GM19395 (cell line): ENCODE data around the gene DSC3.
"Not testable (repeated sequence)": the region's sequence is repeated elsewhere in the genome, so short reads cannot be mapped to it uniquely, and the experiment has no call there.

Experiments
- ATAC-seq: cut with Tn5 transposase; IDR thresholded peaks from one replicate; pipeline ENCODE4 v1.9.1; 2021; ENCODE audit warnings: mild to moderate bottlenecking, moderate library complexity; ENCODE audit not compliant: unreplicated experiment

DSC3 gene

DNA sequence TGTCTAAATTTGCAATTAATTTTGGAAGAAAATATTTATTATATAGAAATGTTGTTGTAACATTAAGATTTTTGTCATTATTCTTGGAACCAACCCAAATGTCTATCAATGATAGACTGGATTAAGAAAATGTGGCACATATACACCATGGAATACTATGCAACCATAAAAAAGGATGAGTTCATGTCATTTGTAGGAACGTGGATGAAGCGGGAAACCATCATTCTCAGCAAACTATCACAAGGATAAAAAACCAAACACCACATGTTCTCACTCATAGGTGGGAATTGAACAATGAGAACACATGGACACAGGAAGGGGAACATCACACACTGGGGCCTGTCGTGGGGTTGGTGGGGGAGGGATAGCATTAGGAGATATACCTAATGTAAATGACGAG lies 64.5 kb downstream of the DSC3 start:
- ATAC-seq = not testable (repeated sequence)

DNA sequence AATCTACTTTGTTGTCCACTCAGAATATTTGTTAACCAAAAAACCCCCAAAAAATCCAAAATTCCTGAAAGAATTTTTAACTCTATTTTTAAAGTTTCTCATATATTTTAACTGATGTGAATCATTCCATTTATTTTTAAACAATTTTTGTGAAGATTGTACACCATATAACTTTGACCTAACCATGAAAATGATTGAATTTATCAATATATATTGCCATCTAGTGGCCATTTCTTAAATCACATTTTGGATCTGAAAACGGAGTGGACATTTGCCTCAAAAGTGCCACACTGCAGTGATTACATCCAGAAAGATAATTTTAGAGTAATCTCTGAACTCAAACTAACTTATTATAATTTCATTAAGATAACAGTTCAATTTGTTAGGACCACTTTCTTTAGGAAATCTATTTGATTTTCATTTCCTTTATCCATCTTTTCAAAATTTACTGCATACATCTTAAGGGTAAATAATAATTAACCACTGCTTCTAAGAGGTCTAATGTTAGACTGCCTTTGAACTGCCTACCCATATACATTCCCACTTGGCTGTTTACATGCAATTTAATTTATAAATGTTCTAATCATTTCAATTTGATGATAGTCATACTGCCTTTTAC lies 71.1 kb downstream of the DSC3 start:
- ATAC-seq = peak; percentile 90

DNA sequence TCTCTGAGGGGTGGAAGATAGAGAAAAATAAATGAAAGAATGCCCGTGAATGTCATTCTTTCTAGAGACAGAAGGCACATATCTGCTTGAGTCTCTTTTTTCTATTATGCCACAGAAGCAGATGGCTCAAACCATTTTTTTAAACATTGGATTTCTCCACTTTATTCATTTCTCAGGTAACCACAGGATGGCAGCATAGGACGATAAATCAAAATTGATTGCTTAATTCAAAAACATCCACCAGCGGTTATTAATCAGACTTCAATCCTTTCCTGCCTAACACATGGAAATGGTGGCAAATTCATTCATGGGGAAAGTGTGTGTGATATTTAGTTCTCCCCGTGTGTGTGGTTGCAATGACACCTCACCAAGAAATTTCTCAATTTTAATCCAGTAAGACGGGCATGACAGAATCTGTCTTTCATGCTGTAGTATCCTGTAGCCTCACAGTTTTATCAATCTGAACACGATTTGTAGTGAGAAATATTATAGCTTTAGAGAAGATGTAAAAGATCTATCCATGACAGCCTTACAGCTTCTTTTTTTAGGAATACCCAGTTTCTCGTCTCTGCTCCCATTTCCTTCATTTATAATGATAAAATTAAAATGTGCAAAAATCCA lies 72.2 kb downstream of the DSC3 start:
- ATAC-seq = no peak

DNA sequence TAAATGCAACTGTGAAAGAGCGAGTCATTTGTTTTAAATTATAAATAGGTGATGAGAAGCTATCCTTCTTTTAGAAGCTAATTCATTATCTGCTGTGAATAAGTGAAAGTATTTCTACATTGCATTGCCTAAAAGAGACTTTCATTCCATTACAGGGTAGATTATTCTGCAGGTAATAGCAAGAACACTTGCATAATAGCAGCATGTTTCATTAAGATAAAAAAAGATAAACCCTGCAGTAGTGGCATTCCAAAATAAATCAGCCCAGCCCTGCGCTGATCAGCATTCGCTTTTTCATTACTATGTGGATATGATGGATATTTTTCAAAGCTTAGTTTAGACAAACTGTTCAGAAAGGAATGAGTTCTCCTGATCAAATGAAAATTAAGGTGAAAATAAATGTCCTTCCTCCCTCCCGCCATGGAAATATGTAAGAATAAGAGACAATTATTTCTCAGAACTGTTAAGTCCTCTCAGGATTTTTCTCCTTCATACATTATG lies 72.8 kb downstream of the DSC3 start:
- no peak for ATAC-seq

DNA sequence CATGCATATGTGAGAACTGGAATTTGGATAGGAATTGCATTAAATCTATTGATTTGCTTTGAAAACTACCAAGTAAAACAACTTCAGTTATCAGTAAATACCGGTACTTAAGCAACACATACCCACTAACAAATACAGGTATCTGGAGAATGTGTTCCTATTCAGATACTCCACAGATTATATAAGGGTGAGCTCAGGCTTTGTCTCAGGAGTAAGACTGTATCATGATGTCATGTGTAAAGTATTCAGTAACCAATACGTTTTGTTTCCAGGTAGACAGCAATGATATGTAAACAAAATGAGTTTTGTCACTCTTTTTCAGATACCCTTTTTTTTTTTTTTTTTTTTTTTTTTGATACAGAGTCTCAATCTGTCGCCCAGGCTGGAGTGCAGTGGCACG lies 74.8 kb downstream of the DSC3 start:
- ATAC-seq = no peak

DNA sequence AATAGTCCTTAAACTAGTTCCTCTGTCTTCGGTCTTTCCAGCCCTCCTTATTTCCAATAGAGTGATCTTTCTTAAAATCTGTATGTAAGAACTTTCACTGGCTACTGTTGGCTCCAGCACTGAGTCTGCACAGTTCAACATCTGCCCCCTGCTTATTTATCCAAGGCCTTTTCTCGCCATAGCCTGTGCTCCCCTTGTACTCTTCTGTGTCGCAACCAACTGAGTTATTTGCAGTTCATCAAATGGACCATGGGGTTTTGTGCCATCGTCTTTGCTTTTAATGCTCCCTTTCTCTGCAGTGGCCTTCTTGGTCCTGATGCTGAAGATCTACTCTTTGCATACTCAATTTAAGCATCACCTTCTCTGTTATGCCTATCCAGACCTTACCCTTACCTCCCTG lies 77.3 kb downstream of the DSC3 start:
- no peak for ATAC-seq

DNA sequence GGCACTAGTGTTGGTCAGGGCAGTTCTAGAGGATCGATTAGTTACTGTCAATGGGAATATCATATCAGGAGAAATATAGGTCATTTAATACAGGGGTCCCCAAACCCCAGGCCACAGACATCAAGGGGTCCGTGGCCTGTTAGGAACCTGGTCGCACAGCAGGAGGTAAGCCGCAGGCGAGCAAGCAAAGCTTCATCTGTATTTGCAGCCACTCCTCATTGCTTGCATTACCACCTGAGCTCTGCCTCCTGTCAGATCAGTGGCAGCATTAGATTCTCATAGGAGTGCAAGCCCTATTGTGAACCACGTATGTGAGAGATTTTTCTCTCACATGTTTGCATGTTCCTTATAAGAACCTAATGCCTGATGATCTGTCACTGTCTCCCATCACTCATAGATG lies 81.9 kb downstream of the DSC3 start:
- no peak for ATAC-seq

DNA sequence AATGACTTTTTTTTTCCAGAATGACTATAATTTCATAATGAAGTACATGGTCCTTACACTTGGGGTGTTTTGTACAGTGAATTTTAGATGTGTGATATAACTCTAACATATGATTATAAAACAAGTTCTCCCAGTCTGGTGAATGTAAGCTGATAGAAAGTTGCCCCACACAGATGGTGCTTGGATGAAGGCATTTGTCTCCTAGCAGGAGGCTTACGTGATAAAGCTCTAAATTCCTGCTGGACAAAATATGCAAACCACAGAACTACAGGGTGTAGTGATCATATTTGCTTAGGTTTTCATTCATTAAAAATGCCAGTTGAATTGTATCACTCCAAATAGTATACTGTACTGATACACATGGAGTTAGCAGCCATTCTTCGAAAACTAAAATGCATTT lies 85.5 kb downstream of the DSC3 start:
- no peak for ATAC-seq

DNA sequence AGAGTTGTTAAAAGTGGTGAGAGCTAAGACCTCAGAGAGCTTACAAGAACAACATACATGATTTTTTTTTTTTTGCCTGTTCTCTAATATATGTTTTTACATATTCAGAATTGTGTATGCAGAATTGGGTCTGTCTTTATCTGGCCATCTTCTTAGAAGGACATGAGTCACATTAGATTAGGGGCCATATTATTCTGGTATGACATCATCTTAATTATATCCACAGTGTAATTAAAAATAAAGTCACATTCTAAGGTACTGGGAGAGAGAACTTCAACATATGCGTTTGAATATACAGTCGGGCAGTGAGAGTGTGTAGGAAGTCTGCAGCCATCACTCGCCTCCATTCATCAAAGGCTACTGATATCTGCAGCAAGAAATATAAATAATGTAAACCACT lies 88.3 kb downstream of the DSC3 start:
- no peak for ATAC-seq

DNA sequence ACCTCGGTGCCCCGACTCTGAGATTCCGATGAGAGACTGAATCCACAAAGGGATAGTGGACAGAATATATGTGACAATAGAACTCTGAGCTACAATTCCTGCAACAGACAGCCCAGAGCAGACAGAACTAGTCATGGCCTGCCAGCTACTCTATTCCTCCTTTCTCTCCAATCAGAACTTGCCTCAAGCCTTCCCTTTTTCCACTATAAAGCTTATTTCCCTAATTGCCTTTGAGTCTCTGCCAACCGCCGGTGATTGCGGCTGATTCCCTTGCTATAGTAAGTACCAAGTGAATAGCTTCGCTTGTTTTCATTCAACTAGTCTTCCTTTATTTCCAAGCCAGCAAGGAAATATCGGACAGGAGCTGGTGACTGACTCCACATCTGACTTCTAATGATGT lies 96.8 kb downstream of the DSC3 start:
- ATAC-seq = no peak

DNA sequence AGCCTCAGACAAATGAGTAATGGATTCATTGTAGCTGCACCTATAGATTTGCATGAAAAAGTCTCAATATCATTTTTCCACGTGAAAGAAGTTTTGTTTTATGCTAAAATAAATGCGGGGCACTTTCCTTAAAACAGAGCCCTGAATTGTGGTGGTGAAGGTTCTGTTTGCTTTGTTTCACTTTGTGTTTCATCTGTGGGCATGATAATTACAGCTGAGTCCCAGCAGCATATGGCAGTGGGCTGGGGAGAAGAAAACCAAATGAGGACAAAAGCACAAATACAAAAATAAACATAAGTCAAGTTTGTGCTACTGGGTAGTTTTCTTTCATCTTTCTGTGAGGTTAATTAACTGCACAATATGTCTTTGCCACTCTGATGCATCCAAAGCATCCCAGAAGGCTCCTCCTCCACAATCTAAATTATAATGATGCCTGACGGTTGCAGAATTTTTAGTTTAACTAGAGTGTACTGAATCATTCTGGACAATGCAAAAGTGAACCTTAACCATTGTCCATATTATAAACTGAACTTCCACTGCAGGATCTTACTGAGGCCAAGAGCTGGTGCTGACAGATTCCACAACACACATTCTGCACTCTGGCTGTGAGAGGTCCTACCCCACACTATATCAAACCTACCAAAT lies 97.6 kb downstream of the DSC3 start:
- no peak for ATAC-seq

DNA sequence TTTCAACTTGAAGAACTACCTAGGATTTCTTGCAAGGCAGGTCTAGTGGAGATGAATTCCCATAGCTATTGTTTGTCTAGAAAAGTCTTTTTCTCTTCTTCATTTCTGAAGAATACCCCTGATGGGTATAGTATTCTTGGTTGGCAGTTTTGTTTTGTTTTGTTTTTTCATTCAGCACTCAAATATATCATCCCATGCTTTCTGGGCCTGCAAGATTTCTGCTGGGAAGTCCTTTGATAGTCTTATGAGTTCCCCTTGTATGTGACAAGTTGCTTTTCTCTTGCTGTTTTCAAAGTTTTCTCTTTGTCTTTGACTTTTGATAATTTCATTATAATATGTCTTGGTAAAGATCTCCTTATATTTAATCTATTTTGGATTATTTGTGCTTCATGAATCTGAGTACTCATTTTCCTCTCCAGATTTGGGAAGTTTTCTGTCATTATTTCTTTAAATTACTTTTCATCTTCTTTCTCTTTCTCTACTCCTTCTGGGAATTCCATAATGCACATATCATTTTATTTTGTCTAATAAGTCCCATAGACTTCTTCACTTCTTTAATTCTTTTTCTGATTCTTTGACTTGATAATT lies 101.5 kb downstream of the DSC3 start:
- ATAC-seq = no peak
